Lung (tissue), 12 donors: ENCODE results near the gene RUNDC1. TPM values are rescaled to one million over a fixed set of nuclear protein-coding genes. Genes with fewer than 3 reads are reported as not detected.

Experiments used
- ATAC-seq: fragments of 200-7000 bp; cut with Tn5 transposase; one replicate; pipeline ENCODE4 v1.9.1; 2020; ENCODE audit warnings: moderate number of reproducible peaks; ENCODE audit not compliant: insufficient read depth, low FRiP score
- DNase-seq, 3 donors: peaks; one replicate each; pipeline ENCODE4 v3.0.0-alpha.2; 2013 to 2017
- H3K27ac ChIP-seq, 2 donors: one replicate each; pipeline ENCODE4 v1.5.1; 2013; ENCODE audit warnings: mild to moderate bottlenecking in 2 of 2, moderate library complexity in 2 of 2, control low read depth in 1 of 2, inconsistent platforms in 1 of 2, low read depth in 1 of 2, low read length in 1 of 2
- H3K27me3 ChIP-seq, 3 donors: one replicate each; pipeline ENCODE4 v1.5.1; 2013; ENCODE audit warnings: low read length in 2 of 3; ENCODE audit not compliant: control insufficient read depth in 3 of 3, insufficient read depth in 3 of 3
- H3K36me3 ChIP-seq, 4 donors: one replicate each; pipeline ENCODE4 v1.5.1; 2013; ENCODE audit warnings: low read length in 4 of 4, mild to moderate bottlenecking in 1 of 4, moderate library complexity in 1 of 4; ENCODE audit not compliant: control insufficient read depth in 4 of 4, insufficient read depth in 4 of 4
- H3K4me1 ChIP-seq, 5 donors: one replicate each; pipeline ENCODE4 v1.5.1; 2013; ENCODE audit warnings: low read length in 5 of 5, mild to moderate bottlenecking in 2 of 5, moderate library complexity in 1 of 5; ENCODE audit not compliant: control insufficient read depth in 5 of 5, insufficient read depth in 5 of 5
- H3K4me3 ChIP-seq: one replicate; pipeline ENCODE4 v1.5.1; 2013; ENCODE audit warnings: mild to moderate bottlenecking, control low read depth, moderate library complexity
- H3K9ac ChIP-seq, 2 donors: one replicate each; pipeline ENCODE4 v1.5.1; 2013; ENCODE audit warnings: low read length in 2 of 2, control low read depth in 1 of 2; ENCODE audit not compliant: insufficient read depth in 1 of 2
- H3K9me3 ChIP-seq, 4 donors: one replicate each; pipeline ENCODE4 v1.5.1; 2013; ENCODE audit warnings: low read length in 3 of 4, mild to moderate bottlenecking in 1 of 4, moderate library complexity in 1 of 4; ENCODE audit not compliant: control insufficient read depth in 4 of 4, insufficient read depth in 3 of 4
- CTCF ChIP-seq: IDR thresholded peaks from 2 replicates; pipeline ENCODE4 v1.5.1; 2012; ENCODE audit warnings: mild to moderate bottlenecking; ENCODE audit errors: control extremely low read depth, extremely low read depth
- WGBS, 2 donors: extraction: QIAGEN DNeasy Blood & Tissue Kit; methylation state at CpG; one replicate each; pipeline ENCODE4 v1.1.7; 2013; 5-methylcytosine and 5-hydroxymethylcytosine counted together
- polyA plus RNA-seq, 2 donors: library from polyadenylated mRNA; stranded (reverse); fragments of 200-250 nt; gene quantifications; one replicate each; pipeline ENCODE4 v1.2.1, GENCODE V29; 2013
- total RNA-seq, 2 donors: library from RNA; depleted of rRNA in 1 of 2; stranded (reverse); fragments of >200 nt in 1 of 2; gene quantifications; one replicate each; pipeline ENCODE4 v1.2.1, GENCODE V29; 2014 to 2021
- donor health status: control.
- donor health status: control.
- donor health status: Bipolar disorder and iron deficiency.
- donor health status: healthy.
- donor health status: DM: yes; HTN: yes; CAD: no.

Gene RUNDC1
- total and polyA plus RNA-seq, 4 donors, result 8.1 to 16.7 (median 10.7) TPM

DNA sequence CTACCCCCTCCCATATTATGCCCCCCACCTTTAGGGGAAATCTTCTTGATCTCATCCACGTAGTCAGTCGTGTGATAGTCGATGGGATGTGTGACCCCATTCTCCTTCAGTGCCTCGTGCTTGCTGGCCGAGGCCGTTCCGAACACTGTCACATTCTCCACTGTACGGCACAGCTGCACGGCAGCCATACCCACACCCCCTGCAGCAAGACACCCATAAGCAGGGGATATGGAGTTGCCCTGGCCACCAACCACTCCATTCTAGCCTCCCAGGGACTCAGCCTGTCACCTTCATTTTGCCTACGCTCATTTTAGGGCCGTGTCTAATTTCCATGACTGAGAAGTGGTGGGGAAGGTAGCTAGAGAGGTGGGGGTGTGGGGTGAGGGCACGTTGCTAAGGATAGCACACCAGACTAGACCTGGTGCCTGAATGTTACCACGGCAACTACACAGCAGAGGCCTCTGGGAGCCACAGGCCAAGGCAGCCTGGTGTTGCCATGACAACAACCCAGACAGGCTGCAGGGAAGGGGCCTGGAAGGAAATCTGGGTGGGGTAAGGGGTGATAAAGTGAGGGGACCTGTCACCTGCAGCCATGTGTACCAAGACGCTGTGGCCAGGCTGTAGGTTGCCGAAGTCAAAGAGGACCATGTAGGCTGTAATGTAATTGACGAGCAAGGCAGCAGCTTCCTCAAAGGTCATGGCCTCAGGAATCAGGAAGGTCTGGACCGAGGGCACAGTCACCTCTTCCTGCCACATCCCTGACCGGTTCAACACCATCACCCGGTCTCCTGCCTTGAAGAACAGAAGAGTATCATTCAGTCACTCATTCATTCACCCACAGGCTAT lies 37.9 kb downstream of the RUNDC1 start:
- no peak for TF ChIP-seq CTCF
- 63 to 67% methylated on average over 19 of the region's 19 CpGs for whole genome bisulfite sequencing, 2 donors
- Histone ChIP-seq H3K9ac (no peak overlapping the region), H3K27me3 (no peaks in the 10 kb centered on the region), H3K36me3 (peaks cover 0 to 34% (median 6%) of the 10 kb centered on the region in 4 donors), H3K4me1 (peaks cover 0 to 33% (median 13%) of the 10 kb centered on the region in 5 donors), H3K4me3 (no peak overlapping the region), H3K9me3 (no peaks in the 10 kb centered on the region), H3K27ac (peak overlapping the region in 1 of 2 donors; percentile 4)
- no peak for ATAC-seq
- peak in 2 of 3 donors; percentile 27 to 46 for DNase-seq

DNA sequence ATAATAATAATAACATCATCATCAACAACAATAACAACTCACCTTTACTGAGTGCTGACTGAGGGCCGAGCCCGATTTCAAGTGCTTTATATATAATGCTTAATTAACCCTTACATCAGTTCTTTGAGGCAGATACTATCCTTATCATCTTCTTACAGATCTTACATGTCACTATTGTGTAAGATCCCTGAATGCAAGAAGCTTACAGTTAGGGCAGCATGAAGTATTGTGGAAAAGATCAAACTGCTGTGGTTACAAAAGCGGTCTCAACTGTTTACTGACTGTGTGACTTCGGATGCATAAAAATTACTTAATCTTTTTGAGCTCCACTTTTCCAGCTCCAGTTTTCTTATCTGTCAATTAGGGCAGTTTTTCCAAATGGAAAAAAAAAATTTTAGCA lies 38.6 kb downstream of the RUNDC1 start:
- peaks cover 0 to 29% (median 1%) of the 10 kb centered on the region in 4 donors for H3K36me3 ChIP-seq

GRCh38 chr17:43019418-43019817 lies 39.1 kb downstream of the RUNDC1 start:
- H3K36me3 ChIP-seq, result peaks cover 0 to 25% (median 1%) of the 10 kb centered on the region in 4 donors
- TF ChIP-seq CTCF, result no peak
- no peak for DNase-seq
- no peak overlapping the region for H3K9ac ChIP-seq
- no peak overlapping the region for H3K4me3 ChIP-seq
- peaks cover 0 to 29% (median 13%) of the 10 kb centered on the region in 5 donors for H3K4me1 ChIP-seq
- H3K9me3 ChIP-seq, result no peaks in the 10 kb centered on the region
- no peak for ATAC-seq
- peak overlapping the region in 1 of 2 donors; percentile 65 for H3K27ac ChIP-seq
- 23 to 31% methylated on average over 7 of the region's 7 CpGs for WGBS, 2 donors
- no peaks in the 10 kb centered on the region for H3K27me3 ChIP-seq

More for the DNA sequence above, 38.6 kb downstream of the RUNDC1 start:
- no peak for ATAC-seq
- Histone ChIP-seq H3K9ac (no peak overlapping the region), H3K27me3 (no peaks in the 10 kb centered on the region), H3K4me1 (peaks cover 0 to 29% (median 13%) of the 10 kb centered on the region in 5 donors), H3K4me3 (no peak overlapping the region), H3K27ac (no peak overlapping the region), H3K9me3 (no peaks in the 10 kb centered on the region)
- DNase-seq, result peak in 1 of 3 donors; percentile 26
- TF ChIP-seq CTCF, result no peak
- WGBS, 2 donors, result 13 to 29% methylated on average over 4 of the region's 4 CpGs
